ENCODE data around the gene HYCC1. TPM values are rescaled to one million over a fixed set of nuclear protein-coding genes. Genes with fewer than 3 reads are reported as not detected.

HYCC1 gene
- total RNA-seq, 1 experiment from 2014 or later: 48.9 TPM

- no peak for TF ChIP-seq CTCF (IDR thresholded peaks at IDR 0.05; ENCODE audit: unreplicated experiment)
- DNase-seq (ENCODE audit: unreplicated experiment): no peak
Observed at GRCh38 chr7:23016345-23017253, 2.7 kb upstream of the HYCC1 start.

GRCh38 chr7:23014681-23015080 lies 751 bp upstream of the HYCC1 start:
- no peak for TF ChIP-seq CTCF (IDR thresholded peaks at IDR 0.05; ENCODE audit: unreplicated experiment)
- H3K27me3 Mint-ChIP-seq (ENCODE audit: insufficient read depth, unreplicated experiment): no peaks in the 10 kb centered on the region
- CTCF ChIA-PET: interaction anchor here (0.7 to 1.9 kb wide), 3 partner anchors 29 to 200 kb away, joined by 3 to 15 read pairs (median 4); no protein-coding TSS in a partner anchor
- intact Hi-C loops (cut with micrococcal nuclease): loop anchor here (1.0 kb wide), 1 partner anchor 41 kb away; no protein-coding TSS in a partner anchor
- no peak overlapping the region for H3K4me3 Mint-ChIP-seq (ENCODE audit: unreplicated experiment)
- DNase-seq (ENCODE audit: unreplicated experiment): no peak
- POLR2A ChIA-PET: interaction anchor here (0.7 to 2.7 kb wide), 3 partner anchors 12 to 361 kb away, joined by 3 to 7 read pairs (median 6); no protein-coding TSS in a partner anchor
- H3K36me3 Mint-ChIP-seq (ENCODE audit: insufficient read depth, unreplicated experiment): no peaks in the 10 kb centered on the region
- no peak overlapping the region for H3K27ac Mint-ChIP-seq (ENCODE audit: low read depth, unreplicated experiment)
- peaks cover 18% of the 10 kb centered on the region for H3K4me1 Mint-ChIP-seq (ENCODE audit: insufficient read depth, unreplicated experiment)
- H3K9me3 Mint-ChIP-seq (ENCODE audit: unreplicated experiment): peaks cover 6% of the 10 kb centered on the region
- no TSS peak for BruUV-seq (replicated peaks)

More at GRCh38 chr7:23016345-23017253, 2.7 kb upstream of the HYCC1 start:
- intact Hi-C loops (cut with micrococcal nuclease): no loop called here
- no peaks in the 10 kb centered on the region for H3K36me3 Mint-ChIP-seq (ENCODE audit: insufficient read depth, unreplicated experiment)
- H3K27ac Mint-ChIP-seq (ENCODE audit: low read depth, unreplicated experiment): no peak overlapping the region
- H3K27me3 Mint-ChIP-seq (ENCODE audit: insufficient read depth, unreplicated experiment): no peaks in the 10 kb centered on the region
- ChIA-PET CTCF (interaction anchor here (0.5 to 1.9 kb wide), 4 partner anchors 10 to 429 kb away, joined by 3 to 15 read pairs (median 4); no protein-coding TSS in a partner anchor), POLR2A (interaction anchor here (1.5 to 2.7 kb wide), 2 partner anchors 10 to 157 kb away, joined by 6 to 7 read pairs; no protein-coding TSS in a partner anchor)
- H3K9me3 Mint-ChIP-seq (ENCODE audit: unreplicated experiment): peaks cover 6% of the 10 kb centered on the region
- peaks cover 32% of the 10 kb centered on the region for H3K4me1 Mint-ChIP-seq (ENCODE audit: insufficient read depth, unreplicated experiment)
- H3K4me3 Mint-ChIP-seq (ENCODE audit: unreplicated experiment): no peak overlapping the region
- BruUV-seq (replicated peaks): no TSS peak

- H3K9me3 Mint-ChIP-seq (ENCODE audit: unreplicated experiment): no peaks in the 10 kb centered on the region
- no peaks in the 10 kb centered on the region for H3K27me3 Mint-ChIP-seq (ENCODE audit: insufficient read depth, unreplicated experiment)
- no peaks in the 10 kb centered on the region for H3K36me3 Mint-ChIP-seq (ENCODE audit: insufficient read depth, unreplicated experiment)
- peak; percentile 45 for DNase-seq (ENCODE audit: unreplicated experiment)
- no TSS peak for BruUV-seq (replicated peaks)
- no peak overlapping the region for H3K4me3 Mint-ChIP-seq (ENCODE audit: unreplicated experiment)
- intact Hi-C loops (cut with micrococcal nuclease): loop anchor here (1.0 kb wide), 1 partner anchor 159 kb away; no protein-coding TSS in a partner anchor
- POLR2A ChIA-PET: interaction anchor here (0.6 to 5.5 kb wide), 23 partner anchors 8 to 1068 kb away, joined by 3 to 37 read pairs (median 4); partner anchors contain the start of gene KLHL7
- H3K4me1 Mint-ChIP-seq (ENCODE audit: insufficient read depth, unreplicated experiment): peaks cover 8% of the 10 kb centered on the region
- no peak overlapping the region for H3K27ac Mint-ChIP-seq (ENCODE audit: low read depth, unreplicated experiment)
- CTCF ChIA-PET: interaction anchor here (0.8 to 4.1 kb wide), 8 partner anchors 10 to 453 kb away, joined by 3 to 24 read pairs (median 4); no protein-coding TSS in a partner anchor
- peak; percentile 9 for TF ChIP-seq CTCF (IDR thresholded peaks at IDR 0.05; ENCODE audit: unreplicated experiment)
Observed at GRCh38 chr7:23012908-23013714, 819 bp downstream of the HYCC1 start.
